ENCODE results near the gene C8B.

C8B gene

GRCh38 chr1:56968878-56969495 lies 3.2 kb upstream of the C8B start:
- FAIRE-seq, result no peak

- FAIRE-seq, result no peak
These were observed 2.4 kb upstream of the C8B start for GRCh38 chr1:56967900-56968832.

GRCh38 chr1:56967355-56967754 lies 1.5 kb upstream of the C8B start:
- no peak for FAIRE-seq

GRCh38 chr1:56966698-56966999 lies 834 bp upstream of the C8B start:
- FAIRE-seq, result no peak

GRCh38 chr1:56965191-56965590 lies 624 bp downstream of the C8B start:
- no peak for FAIRE-seq

GRCh38 chr1:56964349-56965017 lies 1.3 kb downstream of the C8B start:
- FAIRE-seq, result no peak

- no peak for FAIRE-seq
These were observed 2.1 kb downstream of the C8B start for GRCh38 chr1:56963667-56964066.

GRCh38 chr1:56961426-56961825 lies 4.4 kb downstream of the C8B start:
- FAIRE-seq, result no peak

GRCh38 chr1:56958526-56958925 lies 7.3 kb downstream of the C8B start:
- FAIRE-seq, result no peak

GRCh38 chr1:56957931-56958330 lies 7.9 kb downstream of the C8B start:
- FAIRE-seq, result no peak

- no peak for FAIRE-seq
These were observed 11.2 kb downstream of the C8B start for GRCh38 chr1:56954664-56955063.

GRCh38 chr1:56953386-56953785 lies 12.4 kb downstream of the C8B start:
- FAIRE-seq, result no peak

- no peak for FAIRE-seq
These were observed 13.3 kb downstream of the C8B start for GRCh38 chr1:56952501-56952900.

- FAIRE-seq, result no peak
These were observed 17.3 kb downstream of the C8B start for GRCh38 chr1:56948403-56949023.

GRCh38 chr1:56940039-56940438 lies 25.8 kb downstream of the C8B start:
- FAIRE-seq, result peak; percentile 27

GRCh38 chr1:56939209-56939608 lies 26.6 kb downstream of the C8B start:
- no peak for FAIRE-seq

- no peak for FAIRE-seq
These were observed 27.2 kb downstream of the C8B start for GRCh38 chr1:56938646-56939045.

- no peak for FAIRE-seq
These were observed 31.3 kb downstream of the C8B start for GRCh38 chr1:56934430-56935060.

- FAIRE-seq, result no peak
These were observed 32.2 kb downstream of the C8B start for GRCh38 chr1:56933606-56934005.

- no peak for FAIRE-seq
These were observed 32.7 kb downstream of the C8B start for GRCh38 chr1:56933161-56933560.

GRCh38 chr1:56931686-56932085 lies 34.1 kb downstream of the C8B start:
- no peak for FAIRE-seq

GRCh38 chr1:56931211-56931610 lies 34.6 kb downstream of the C8B start:
- FAIRE-seq, result no peak

- no peak for FAIRE-seq
These were observed 36.3 kb downstream of the C8B start for GRCh38 chr1:56929492-56929891.
